KOPT-K1 (cell line): ENCODE results near the gene ADAMTS17.

ENCODE experiments used
- H3K27ac ChIP-seq: fragments of 200-600 bp; sonication (generic); 2 replicates; pipeline ENCODE4 v1.5.1; 2016; ENCODE audit warnings: antibody characterized with exemption, mild to moderate bottlenecking, low read depth, low read length; ENCODE audit not compliant: poor library complexity, severe bottlenecking
- H3K36me3 ChIP-seq: fragments of 200-600 bp; sonication (generic); 2 replicates; pipeline ENCODE4 v1.5.1; 2017; ENCODE audit warnings: antibody characterized with exemption, mild to moderate bottlenecking, low read length, moderate library complexity; ENCODE audit not compliant: insufficient read depth
- H3K9me3 ChIP-seq: fragments of 200-600 bp; sonication (generic); 2 replicates; pipeline ENCODE4 v1.5.1; 2017; ENCODE audit warnings: antibody characterized with exemption, low read length, mild to moderate bottlenecking; ENCODE audit not compliant: insufficient read depth, poor library complexity, severe bottlenecking

The ADAMTS17 gene

GRCh38 chr15:100256970-100257650 is 84.7 kb downstream of the ADAMTS17 start:
- Histone ChIP-seq H3K9me3 (no peaks in the 10 kb centered on the region), H3K27ac (no peak overlapping the region), H3K36me3 (no peaks in the 10 kb centered on the region)

- Histone ChIP-seq H3K9me3 (no peaks in the 10 kb centered on the region), H3K36me3 (no peaks in the 10 kb centered on the region), H3K27ac (no peak overlapping the region)
Observed at GRCh38 chr15:100256101-100256969, 85.4 kb downstream of the ADAMTS17 start.

- Histone ChIP-seq H3K27ac (no peak overlapping the region), H3K9me3 (no peaks in the 10 kb centered on the region), H3K36me3 (no peaks in the 10 kb centered on the region)
Observed at GRCh38 chr15:100255644-100256043, 86.1 kb downstream of the ADAMTS17 start.

- Histone ChIP-seq H3K9me3 (no peaks in the 10 kb centered on the region), H3K27ac (no peak overlapping the region), H3K36me3 (no peaks in the 10 kb centered on the region)
Observed at GRCh38 chr15:100254691-100255090, 87.1 kb downstream of the ADAMTS17 start.

GRCh38 chr15:100254285-100254684 is 87.5 kb downstream of the ADAMTS17 start:
- Histone ChIP-seq H3K9me3 (no peaks in the 10 kb centered on the region), H3K27ac (no peak overlapping the region), H3K36me3 (no peaks in the 10 kb centered on the region)

GRCh38 chr15:100253640-100254039 is 88.1 kb downstream of the ADAMTS17 start:
- H3K9me3 ChIP-seq: no peaks in the 10 kb centered on the region
- no peaks in the 10 kb centered on the region for H3K36me3 ChIP-seq
- no peak overlapping the region for H3K27ac ChIP-seq

GRCh38 chr15:100252779-100253417 is 88.9 kb downstream of the ADAMTS17 start:
- Histone ChIP-seq H3K27ac (no peak overlapping the region), H3K36me3 (no peaks in the 10 kb centered on the region), H3K9me3 (no peaks in the 10 kb centered on the region)

GRCh38 chr15:100252359-100252758 is 89.4 kb downstream of the ADAMTS17 start:
- no peaks in the 10 kb centered on the region for H3K9me3 ChIP-seq
- H3K27ac ChIP-seq: no peak overlapping the region
- no peaks in the 10 kb centered on the region for H3K36me3 ChIP-seq

- Histone ChIP-seq H3K36me3 (no peaks in the 10 kb centered on the region), H3K27ac (no peak overlapping the region), H3K9me3 (no peaks in the 10 kb centered on the region)
Observed at GRCh38 chr15:100250176-100250800, 91.5 kb downstream of the ADAMTS17 start.

GRCh38 chr15:100249096-100249815 is 92.5 kb downstream of the ADAMTS17 start:
- no peaks in the 10 kb centered on the region for H3K9me3 ChIP-seq
- no peaks in the 10 kb centered on the region for H3K36me3 ChIP-seq
- H3K27ac ChIP-seq: no peak overlapping the region

- no peaks in the 10 kb centered on the region for H3K36me3 ChIP-seq
- no peak overlapping the region for H3K27ac ChIP-seq
- H3K9me3 ChIP-seq: no peaks in the 10 kb centered on the region
Observed at GRCh38 chr15:100248236-100248635, 93.5 kb downstream of the ADAMTS17 start.

GRCh38 chr15:100247228-100248225 is 94.2 kb downstream of the ADAMTS17 start:
- H3K36me3 ChIP-seq: no peaks in the 10 kb centered on the region
- no peaks in the 10 kb centered on the region for H3K9me3 ChIP-seq
- H3K27ac ChIP-seq: no peak overlapping the region

- Histone ChIP-seq H3K36me3 (no peaks in the 10 kb centered on the region), H3K9me3 (no peaks in the 10 kb centered on the region), H3K27ac (no peak overlapping the region)
Observed at GRCh38 chr15:100245855-100246254, 95.9 kb downstream of the ADAMTS17 start.

- no peak overlapping the region for H3K27ac ChIP-seq
- H3K36me3 ChIP-seq: no peaks in the 10 kb centered on the region
- H3K9me3 ChIP-seq: no peaks in the 10 kb centered on the region
Observed at GRCh38 chr15:100245487-100245820, 96.3 kb downstream of the ADAMTS17 start.
